MCF 10A (cell line): Measurements from ENCODE around the gene TFAP2C. TPM values are rescaled to one million over a fixed set of nuclear protein-coding genes. Genes with fewer than 3 reads are reported as not detected.
"Not testable (repeated sequence)": the region's sequence is repeated elsewhere in the genome, so short reads cannot be mapped to it uniquely, and the experiment has no call there.

Experiments used
- BruUV-seq: library from RNA; stranded (reverse); fragments of 400-500 nt; replicated peaks from 2 replicates; lab custom pipeline; 2021; lab: Mats Ljungman, UMichigan
- CTCF ChIA-PET: fragments of 300-600 bp; sonication (Branson Sonifier 250); formaldehyde crosslinking; extraction: SDS; loops from one replicate; lab custom pipeline; 2021; ENCODE audit warnings: antibody characterized with exemption, inconsistent platforms; lab: Yijun Ruan, JAX
- POLR2A ChIA-PET: fragments of 300-600, 350-650 bp; sonication (Branson Sonifier 250); formaldehyde crosslinking; extraction: SDS; loops from one replicate; lab custom pipeline; 2020; ENCODE audit warnings: antibody characterized with exemption, inconsistent platforms; lab: Yijun Ruan, JAX
- DNase-seq: peaks from one replicate; pipeline ENCODE4 v3.0.0-alpha.2; 2018; ENCODE audit not compliant: unreplicated experiment
- H3K27ac Mint-ChIP-seq: one replicate; pipeline ENCODE4 v1.8.0; 2022; ENCODE audit warnings: mild to moderate bottlenecking, low read depth, mixed read lengths; ENCODE audit not compliant: unreplicated experiment
- H3K27me3 Mint-ChIP-seq: one replicate; pipeline ENCODE4 v1.8.0; 2022; ENCODE audit warnings: mixed read lengths; ENCODE audit not compliant: insufficient read depth, unreplicated experiment
- H3K36me3 Mint-ChIP-seq: one replicate; pipeline ENCODE4 v1.8.0; 2022; ENCODE audit warnings: mild to moderate bottlenecking, moderate library complexity, mixed read lengths; ENCODE audit not compliant: insufficient read depth, unreplicated experiment
- H3K4me1 Mint-ChIP-seq: one replicate; pipeline ENCODE4 v1.8.0; 2022; ENCODE audit warnings: mixed read lengths; ENCODE audit not compliant: insufficient read depth, unreplicated experiment
- H3K4me3 Mint-ChIP-seq: one replicate; pipeline ENCODE4 v1.8.0; 2022; ENCODE audit warnings: mild to moderate bottlenecking, moderate library complexity, mixed read lengths; ENCODE audit not compliant: unreplicated experiment
- H3K9me3 Mint-ChIP-seq: one replicate; pipeline ENCODE4 v1.8.0; 2022; ENCODE audit warnings: mixed read lengths; ENCODE audit not compliant: unreplicated experiment
- CTCF ChIP-seq: fragments of 200-600 bp; IDR thresholded peaks from one replicate; pipeline ENCODE4 v1.8.0; 2022; ENCODE audit warnings: antibody characterized with exemption, mild to moderate bottlenecking; ENCODE audit not compliant: unreplicated experiment
- intact Hi-C: fragments of 100-400 bp; cut with micrococcal nuclease; formaldehyde crosslinking; loops from 2 replicates; pipeline ENCODE4 v1.14.1; 2022
- total RNA-seq: library from RNA; stranded (reverse); gene quantifications from 2 replicates; pipeline ENCODE4 v1.2.3, GENCODE V29; 2022

The TFAP2C gene
- total RNA-seq, 1 experiment from 2014 or later = 13.2 TPM

DNA sequence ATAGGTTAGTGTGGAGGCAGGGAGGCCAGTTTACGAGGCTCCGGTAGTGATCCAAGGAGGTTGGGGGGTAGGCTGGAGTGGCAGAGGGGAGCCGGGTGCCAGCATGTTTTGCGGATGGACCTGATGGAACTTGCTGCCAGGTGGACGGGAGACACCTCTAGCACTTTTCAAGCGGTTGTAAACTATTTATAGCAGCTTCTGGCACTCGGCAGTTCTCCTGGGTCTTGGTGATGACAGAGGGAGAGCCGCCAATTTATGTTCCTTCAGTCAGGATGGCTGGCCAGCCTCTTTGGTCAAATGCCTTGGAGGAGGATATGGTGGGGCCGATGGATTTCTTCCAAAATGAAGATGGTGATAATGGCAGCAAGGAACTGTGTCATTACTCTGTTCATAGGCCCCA, 28.8 kb downstream of the TFAP2C start:
- H3K36me3 Mint-ChIP-seq = no peaks in the 10 kb centered on the region
- POLR2A ChIA-PET = no interaction called here
- BruUV-seq = no TSS peak

DNA sequence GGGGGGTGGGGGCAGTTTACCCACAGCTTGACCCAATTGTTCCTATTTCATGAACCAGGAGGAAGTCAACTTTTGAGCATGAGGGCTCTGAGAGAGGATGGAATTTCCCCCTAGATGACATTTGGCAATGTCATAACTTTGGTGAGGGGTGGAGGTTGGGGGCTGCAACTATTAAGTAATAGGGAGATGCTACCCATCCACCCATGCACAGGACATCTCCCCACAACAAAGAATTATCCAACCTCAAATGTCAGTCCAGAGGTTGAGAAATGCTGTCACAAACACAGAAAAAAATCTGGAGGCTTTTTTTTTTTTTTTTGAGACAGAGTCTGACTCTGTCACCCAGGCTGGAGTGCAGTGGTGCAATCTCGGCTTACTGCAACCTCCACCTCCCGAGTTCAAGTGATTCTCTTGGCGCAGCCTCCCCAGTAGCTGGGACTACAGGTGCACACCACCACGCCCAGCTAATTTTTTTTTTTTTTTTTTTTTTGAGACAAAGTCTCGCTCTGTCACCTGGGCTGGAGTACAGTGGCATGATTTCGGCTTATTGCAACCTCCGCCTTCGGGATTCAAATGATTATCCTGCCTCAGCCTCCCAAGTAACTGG, 29.3 kb downstream of the TFAP2C start:
- intact Hi-C loops, DNase-seq, BruUV-seq, H3K27me3 Mint-ChIP-seq, H3K27ac Mint-ChIP-seq, H3K9me3 Mint-ChIP-seq, H3K4me1 Mint-ChIP-seq, H3K36me3 Mint-ChIP-seq, POLR2A ChIA-PET, H3K4me3 Mint-ChIP-seq: not testable (repeated sequence)
- CTCF ChIA-PET = interaction anchor here (0.6 kb wide), 1 partner anchor 23 kb away, joined by 3 read pairs; no protein-coding TSS in a partner anchor

More for the DNA sequence above, 28.8 kb downstream of the TFAP2C start:
- no peak for DNase-seq
- intact Hi-C loops = no loop called here
- H3K4me1 Mint-ChIP-seq = no peaks in the 10 kb centered on the region
- no peak overlapping the region for H3K4me3 Mint-ChIP-seq
- H3K9me3 Mint-ChIP-seq = no peaks in the 10 kb centered on the region
- H3K27me3 Mint-ChIP-seq = no peaks in the 10 kb centered on the region
- no peak overlapping the region for H3K27ac Mint-ChIP-seq
- TF ChIP-seq CTCF = no peak
- CTCF ChIA-PET = no interaction called here

- CTCF ChIA-PET = interaction anchor here (0.7 to 1.0 kb wide), 2 partner anchors 177 to 180 kb away, joined by 3 to 5 read pairs; no protein-coding TSS in a partner anchor
Observed at GRCh38 chr20:56663660-56664059, 34.6 kb downstream of the TFAP2C start.

GRCh38 chr20:56664796-56665195, 35.7 kb downstream of the TFAP2C start:
- intact Hi-C loops = no loop called here
- Mint-ChIP-seq H3K4me1 (no peaks in the 10 kb centered on the region), H3K27me3 (no peaks in the 10 kb centered on the region), H3K4me3 (no peak overlapping the region), H3K36me3 (no peaks in the 10 kb centered on the region), H3K27ac (no peak overlapping the region), H3K9me3 (no peaks in the 10 kb centered on the region)
- POLR2A ChIA-PET = interaction anchor here (0.7 to 1.2 kb wide), 2 partner anchors 36 to 37 kb away, joined by 3 read pairs; partner anchors contain the start of gene TFAP2C
- no peak for DNase-seq
- no peak for TF ChIP-seq CTCF
- BruUV-seq = no TSS peak
- CTCF ChIA-PET = interaction anchor here (0.5 to 0.9 kb wide), 2 partner anchors 17 to 1027 kb away, joined by 3 to 6 read pairs; no protein-coding TSS in a partner anchor

More at GRCh38 chr20:56663660-56664059, 34.6 kb downstream of the TFAP2C start:
- BruUV-seq = no TSS peak
- Mint-ChIP-seq H3K4me3 (no peak overlapping the region), H3K27me3 (no peaks in the 10 kb centered on the region), H3K4me1 (no peaks in the 10 kb centered on the region), H3K27ac (no peak overlapping the region), H3K36me3 (no peaks in the 10 kb centered on the region), H3K9me3 (no peaks in the 10 kb centered on the region)
- DNase-seq = no peak
- intact Hi-C loops = no loop called here
- no peak for TF ChIP-seq CTCF
- POLR2A ChIA-PET = interaction anchor here (0.6 kb wide), 1 partner anchor 397 kb away, joined by 3 read pairs; no protein-coding TSS in a partner anchor
